Gastroesophageal sphincter (tissue), 4 donors: ENCODE results near the gene ZCWPW1. TPM values are rescaled to one million over a fixed set of nuclear protein-coding genes. Genes with fewer than 3 reads are reported as not detected.
"Not testable (repeated sequence)": the region's sequence is repeated elsewhere in the genome, so short reads cannot be mapped to it uniquely, and the experiment has no call there.

Experiments
- ATAC-seq: fragments of 150-250 bp; one replicate; pipeline ENCODE4 v1.9.1; 2016; ENCODE audit warnings: mild to moderate bottlenecking, moderate library complexity
- H3K27ac ChIP-seq, 4 donors: fragments of 200-600 bp; sonication (generic) in 3 of 4; 1 replicate in 3 of 4; 2 replicates in 1 of 4; pipeline ENCODE4 v1.5.1; 2016 to 2019
- H3K27me3 ChIP-seq: fragments of 200-600 bp; sonication (generic); one replicate; pipeline ENCODE4 v1.5.1; 2019
- H3K36me3 ChIP-seq, 2 donors: fragments of 200-600 bp; sonication (generic); one replicate each; pipeline ENCODE4 v1.5.1; 2019; ENCODE audit warnings: control low read depth in 1 of 2
- H3K4me1 ChIP-seq, 3 donors: fragments of 200-600 bp; sonication (generic); 1 replicate in 2 of 3; 2 replicates in 1 of 3; pipeline ENCODE4 v1.5.1; 2016 to 2019; ENCODE audit warnings: control low read depth in 2 of 3
- H3K4me3 ChIP-seq, 2 donors: fragments of 200-600 bp; sonication (generic); one replicate each; pipeline ENCODE4 v1.5.1; 2019; ENCODE audit warnings: mild to moderate bottlenecking in 1 of 2, moderate library complexity in 1 of 2
- H3K9me3 ChIP-seq, 3 donors: fragments of 200-600 bp; sonication (generic); one replicate each; pipeline ENCODE4 v1.5.1; 2017 to 2019; ENCODE audit warnings: control low read depth in 2 of 3
- CTCF ChIP-seq, 4 experiments: fragments of 200-600 bp in 2 of 4; fragments of 450-650 bp in 2 of 4; sonication (generic) in 1 of 4; IDR thresholded peaks; one replicate each; pipeline ENCODE4 v1.5.1; 2017 to 2019; ENCODE audit warnings: antibody characterized with exemption in 4 of 4, mild to moderate bottlenecking in 2 of 4, moderate library complexity in 2 of 4
- EP300 ChIP-seq: sonication (generic); formaldehyde crosslinking; IDR thresholded peaks from one replicate; pipeline ENCODE4 v1.6.1; 2017; ENCODE audit warnings: antibody characterized with exemption, mild to moderate bottlenecking
- POLR2A ChIP-seq, 2 donors: fragments of 450-650 bp; IDR thresholded peaks; one replicate each; pipeline ENCODE4 v1.6.1; 2017; ENCODE audit warnings: antibody characterized with exemption in 2 of 2, mild to moderate bottlenecking in 2 of 2, moderate library complexity in 1 of 2
- POLR2AphosphoS5 ChIP-seq: sonication (generic); formaldehyde crosslinking; IDR thresholded peaks from one replicate; pipeline ENCODE4 v1.6.1; 2017; ENCODE audit warnings: antibody characterized with exemption
- WGBS, 2 donors: methylation state at CpG; one replicate each; pipeline ENCODE4 v1.1.5; 2018; ENCODE audit warnings: low coverage in 1 of 2; 5-methylcytosine and 5-hydroxymethylcytosine counted together
- total RNA-seq, 4 donors: library from RNA; depleted of rRNA; stranded (reverse); fragments of >200 nt; gene quantifications; one replicate each; pipeline ENCODE4 v1.1.0, GENCODE V29; 2016

Gene ZCWPW1
- total RNA-seq, 4 donors from 2014 or later = 4.9 to 8.2 (median 5.8) TPM

GRCh38 chr7:100389437-100390088 lies 38.9 kb downstream of the ZCWPW1 start:
- no peaks in the 10 kb centered on the region for H3K9me3 ChIP-seq
- no peak for ATAC-seq
- 74 to 100% methylated on average over 1 to 4 of the region's 9 CpGs for WGBS, 2 donors
- peaks cover 0 to 4% (median 0%) of the 10 kb centered on the region in 3 donors for H3K4me1 ChIP-seq
- TF ChIP-seq CTCF (IDR thresholded peaks at IDR 0.05) = no peak
- no peak for TF ChIP-seq EP300
- TF ChIP-seq POLR2AphosphoS5 = no peak
- no peak overlapping the region for H3K27ac ChIP-seq
- peaks cover 5% of the 10 kb centered on the region for H3K27me3 ChIP-seq
- no peak overlapping the region for H3K4me3 ChIP-seq
- no peaks in the 10 kb centered on the region for H3K36me3 ChIP-seq

GRCh38 chr7:100387695-100388094 lies 40.8 kb downstream of the ZCWPW1 start:
- WGBS, 2 donors = 57 to 73% methylated on average over 1 to 2 of the region's 2 CpGs
- TF ChIP-seq CTCF (IDR thresholded peaks at IDR 0.05) = no peak
- TF ChIP-seq POLR2AphosphoS5 = no peak

GRCh38 chr7:100386940-100387339 lies 41.6 kb downstream of the ZCWPW1 start:
- no peak overlapping the region for H3K4me3 ChIP-seq
- H3K4me1 ChIP-seq = peaks cover 0 to 4% (median 0%) of the 10 kb centered on the region in 3 donors
- no peaks in the 10 kb centered on the region for H3K9me3 ChIP-seq
- TF ChIP-seq POLR2AphosphoS5 (no peak), POLR2A (IDR thresholded peaks at IDR 0.05) (no peak), CTCF (IDR thresholded peaks at IDR 0.05) (no peak), EP300 (no peak)
- no peak overlapping the region for H3K27ac ChIP-seq
- peaks cover 2% of the 10 kb centered on the region for H3K27me3 ChIP-seq
- ATAC-seq = no peak
- H3K36me3 ChIP-seq = no peaks in the 10 kb centered on the region
- 28 to 46% methylated on average over 4 of the region's 5 CpGs for WGBS, 2 donors

More at GRCh38 chr7:100387695-100388094, 40.8 kb downstream of the ZCWPW1 start:
- no peaks in the 10 kb centered on the region for H3K9me3 ChIP-seq
- H3K27me3 ChIP-seq = peaks cover 5% of the 10 kb centered on the region
- ATAC-seq = no peak
- H3K27ac ChIP-seq = no peak overlapping the region
- no peak overlapping the region for H3K4me3 ChIP-seq
- H3K36me3 ChIP-seq = no peaks in the 10 kb centered on the region
- H3K4me1 ChIP-seq = peaks cover 0 to 4% (median 0%) of the 10 kb centered on the region in 3 donors

GRCh38 chr7:100384628-100385294 lies 43.7 kb downstream of the ZCWPW1 start:
- ATAC-seq = no peak
- no peak overlapping the region for H3K4me3 ChIP-seq
- H3K36me3 ChIP-seq = no peaks in the 10 kb centered on the region
- TF ChIP-seq CTCF (IDR thresholded peaks at IDR 0.05) = no peak
- no peak for TF ChIP-seq POLR2AphosphoS5
- TF ChIP-seq EP300 = no peak
- TF ChIP-seq POLR2A (IDR thresholded peaks at IDR 0.05) = no peak
- H3K27ac ChIP-seq = no peak overlapping the region
- H3K4me1 ChIP-seq = peaks cover 0 to 4% (median 0%) of the 10 kb centered on the region in 3 donors
- 65 to 72% methylated on average over 2 to 6 of the region's 6 CpGs for WGBS, 2 donors
- no peaks in the 10 kb centered on the region for H3K9me3 ChIP-seq
- no peaks in the 10 kb centered on the region for H3K27me3 ChIP-seq

GRCh38 chr7:100382234-100382853 lies 46.2 kb downstream of the ZCWPW1 start:
- not testable (repeated sequence) for H3K27me3 ChIP-seq, H3K36me3 ChIP-seq, H3K9me3 ChIP-seq, H3K4me1 ChIP-seq, ATAC-seq, H3K27ac ChIP-seq, H3K4me3 ChIP-seq
- WGBS, 2 donors = 71 to 74% methylated on average over 3 to 4 of the region's 8 CpGs

- 64% methylated on average over 8 of the region's 49 CpGs; no CpG with 5 or more reads in 1 of the 2 donors for WGBS, 2 donors
- not testable (repeated sequence) for H3K27ac ChIP-seq, H3K27me3 ChIP-seq, H3K4me1 ChIP-seq, H3K36me3 ChIP-seq, H3K9me3 ChIP-seq, H3K4me3 ChIP-seq, ATAC-seq
These were observed 46.8 kb downstream of the ZCWPW1 start for GRCh38 chr7:100381531-100382233.
